Limb (tissue), 2 donors: Measurements from ENCODE around the gene PRAMEF26.
"Not testable (repeated sequence)": the region's sequence is repeated elsewhere in the genome, so short reads cannot be mapped to it uniquely, and the experiment has no call there.

ENCODE experiments used
- DNase-seq, 2 donors: peaks; one replicate each; pipeline ENCODE4 v3.0.0-alpha.2; 2016; ENCODE audit errors: extremely low spot score in 2 of 2

The PRAMEF26 gene

GRCh38 chr1:13155909-13156308 is at the start of gene PRAMEF26:
PRAMEF26 (minus strand) TSS chr1:13156009; CDS start chr1:13153095, 2,914 bp downstream.
- DNase-seq: not testable (repeated sequence)

GRCh38 chr1:13201309-13201708 is 45.5 kb upstream of the PRAMEF26 start, which contains the start of gene PRAMEF13:
PRAMEF13 (minus strand) TSS chr1:13201409; CDS start chr1:13199589, 1,820 bp downstream.
- DNase-seq: not testable (repeated sequence)

- DNase-seq: not testable (repeated sequence)
These were observed 15.7 kb upstream of the PRAMEF26 start, which contains the start of gene PRAMEF9 for GRCh38 chr1:13171548-13171947. PRAMEF9 (plus strand) TSS chr1:13171848; CDS start chr1:13175281, 3,433 bp downstream.

GRCh38 chr1:13165531-13165930 is 9.7 kb upstream of the PRAMEF26 start, which contains the start of gene HNRNPCL4:
HNRNPCL4 (minus strand) TSS chr1:13165631; CDS start chr1:13165467, 164 bp downstream.
- DNase-seq: not testable (repeated sequence)

- not testable (repeated sequence) for DNase-seq
These were observed 39.1 kb downstream of the PRAMEF26 start, which contains the start of gene HNRNPCL2 for GRCh38 chr1:13116754-13117153. HNRNPCL2 (minus strand) TSS chr1:13116854; CDS start chr1:13116400, 454 bp downstream.
